SU-DHL-6 (cell line): ENCODE measurements around the gene KRT6B.

Experiments
- EZH2phosphoT487 ChIP-seq: fragments of 200-600 bp; sonication (generic), shearing (Covaris generic); conservative IDR thresholded peaks from 2 replicates; pipeline ENCODE4 v1.6.1; 2018; ENCODE audit warnings: mild to moderate bottlenecking, antibody characterized with exemption, low read length, moderate library complexity, mixed read lengths
- TF ChIP-seq, protein P1 (sequence below): fragments of 200-600 bp; sonication (generic); IDR thresholded peaks from one replicate; pipeline ENCODE4 v1.5.1; 2017; ENCODE audit warnings: antibody characterized with exemption, mild to moderate bottlenecking, low read length, moderate library complexity; ENCODE audit not compliant: insufficient read depth, poor library complexity, severe bottlenecking

DNA sequence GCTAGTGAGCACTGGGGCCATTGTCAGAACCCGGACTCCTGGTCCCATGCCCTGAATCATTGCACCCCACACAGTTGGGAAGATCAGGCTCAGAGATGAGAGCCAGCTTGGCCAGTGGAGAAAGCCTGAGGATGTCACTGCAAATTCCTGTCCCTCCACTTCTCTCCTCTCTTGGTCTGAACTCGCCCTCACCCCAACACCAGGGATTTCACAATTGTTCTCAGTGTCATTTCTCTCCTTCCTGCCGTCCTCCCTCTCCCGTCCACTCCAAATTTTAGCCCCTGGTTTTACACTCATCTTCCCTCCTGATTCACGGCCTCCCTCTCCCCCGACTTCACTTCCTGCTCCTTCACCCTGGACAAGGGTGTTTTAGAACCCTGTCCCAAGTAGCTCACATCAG lies 28.9 kb downstream of the KRT6B start:
- TF ChIP-seq, protein P1, sequence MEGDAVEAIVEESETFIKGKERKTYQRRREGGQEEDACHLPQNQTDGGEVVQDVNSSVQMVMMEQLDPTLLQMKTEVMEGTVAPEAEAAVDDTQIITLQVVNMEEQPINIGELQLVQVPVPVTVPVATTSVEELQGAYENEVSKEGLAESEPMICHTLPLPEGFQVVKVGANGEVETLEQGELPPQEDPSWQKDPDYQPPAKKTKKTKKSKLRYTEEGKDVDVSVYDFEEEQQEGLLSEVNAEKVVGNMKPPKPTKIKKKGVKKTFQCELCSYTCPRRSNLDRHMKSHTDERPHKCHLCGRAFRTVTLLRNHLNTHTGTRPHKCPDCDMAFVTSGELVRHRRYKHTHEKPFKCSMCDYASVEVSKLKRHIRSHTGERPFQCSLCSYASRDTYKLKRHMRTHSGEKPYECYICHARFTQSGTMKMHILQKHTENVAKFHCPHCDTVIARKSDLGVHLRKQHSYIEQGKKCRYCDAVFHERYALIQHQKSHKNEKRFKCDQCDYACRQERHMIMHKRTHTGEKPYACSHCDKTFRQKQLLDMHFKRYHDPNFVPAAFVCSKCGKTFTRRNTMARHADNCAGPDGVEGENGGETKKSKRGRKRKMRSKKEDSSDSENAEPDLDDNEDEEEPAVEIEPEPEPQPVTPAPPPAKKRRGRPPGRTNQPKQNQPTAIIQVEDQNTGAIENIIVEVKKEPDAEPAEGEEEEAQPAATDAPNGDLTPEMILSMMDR = no peak
- no peak for TF ChIP-seq EZH2phosphoT487
